ENCODE results near the gene LGR6.
"Not testable (repeated sequence)": the region's sequence is repeated elsewhere in the genome, so short reads cannot be mapped to it uniquely, and the experiment has no call there.

Gene LGR6

DNA sequence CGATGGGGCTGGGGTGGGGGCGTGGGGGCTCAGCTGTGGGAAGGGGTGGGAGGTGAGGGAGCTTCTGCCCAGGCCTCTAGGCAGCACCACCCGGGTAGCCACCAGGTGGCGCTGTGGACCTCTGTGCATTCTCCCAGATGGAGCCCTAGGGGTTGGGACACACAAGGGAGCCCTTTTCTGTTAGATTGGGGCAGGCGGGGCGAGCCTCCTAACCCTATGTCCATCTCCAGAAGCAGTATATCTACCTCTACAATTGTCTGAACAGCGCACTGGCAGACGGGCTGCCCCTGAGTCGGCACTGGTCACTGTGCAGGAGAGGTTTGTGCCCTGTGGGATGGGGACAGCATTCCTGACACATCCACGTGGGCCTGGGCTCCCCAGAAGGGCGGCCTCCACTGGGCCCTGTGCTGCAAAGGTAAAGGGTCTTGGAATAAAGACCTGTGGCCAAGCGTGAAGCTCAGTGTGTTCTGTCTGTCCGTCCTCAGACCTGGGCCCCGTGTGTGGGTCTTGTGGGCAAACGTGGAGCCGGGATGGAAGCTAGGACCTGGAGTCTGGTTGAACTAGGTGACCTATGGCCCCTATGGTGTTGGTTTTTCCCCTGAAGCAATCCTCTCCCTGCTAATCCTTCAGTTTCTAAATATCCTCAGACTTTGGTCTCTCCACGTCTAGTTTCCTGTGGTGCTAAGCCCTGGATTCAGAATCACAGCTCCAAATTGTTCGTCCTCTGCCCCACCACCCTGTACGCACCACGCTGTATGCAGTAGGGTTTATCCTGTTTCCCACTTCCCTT lies 4.4 kb upstream of the LGR6 start:
- Histone ChIP-seq H3K4me3 (ENCODE audit: insufficient read length, low read depth) (no peak overlapping the region), H3K9me3 (ENCODE audit: insufficient read depth, low read length) (no peaks in the 10 kb centered on the region; the same call in 1 of the 2 replicates), H3K27me3 (ENCODE audit: insufficient read depth, insufficient read length) (peaks cover 14% of the 10 kb centered on the region), H3K36me3 (ENCODE audit: insufficient read depth, insufficient read length, low read length) (no peaks in the 10 kb centered on the region), H3K9ac (ENCODE audit: insufficient read length, low read depth) (peak overlapping the region; percentile 38), H3K4me1 (ENCODE audit: insufficient read depth, insufficient read length) (peaks cover 16% of the 10 kb centered on the region)
- TF ChIP-seq SUZ12 (IDR thresholded peaks at IDR 0.05; ENCODE audit: extremely low read depth, insufficient read depth, insufficient read length) (no peak), ZNF274 (IDR thresholded peaks at IDR 0.05; ENCODE audit: low read depth, low read length) (no peak), YY1 (IDR thresholded peaks at IDR 0.05; ENCODE audit: insufficient read depth, insufficient read length) (no peak)
- peak; percentile 68 for DNase-seq (ENCODE audit: low read depth, low spot score)

DNA sequence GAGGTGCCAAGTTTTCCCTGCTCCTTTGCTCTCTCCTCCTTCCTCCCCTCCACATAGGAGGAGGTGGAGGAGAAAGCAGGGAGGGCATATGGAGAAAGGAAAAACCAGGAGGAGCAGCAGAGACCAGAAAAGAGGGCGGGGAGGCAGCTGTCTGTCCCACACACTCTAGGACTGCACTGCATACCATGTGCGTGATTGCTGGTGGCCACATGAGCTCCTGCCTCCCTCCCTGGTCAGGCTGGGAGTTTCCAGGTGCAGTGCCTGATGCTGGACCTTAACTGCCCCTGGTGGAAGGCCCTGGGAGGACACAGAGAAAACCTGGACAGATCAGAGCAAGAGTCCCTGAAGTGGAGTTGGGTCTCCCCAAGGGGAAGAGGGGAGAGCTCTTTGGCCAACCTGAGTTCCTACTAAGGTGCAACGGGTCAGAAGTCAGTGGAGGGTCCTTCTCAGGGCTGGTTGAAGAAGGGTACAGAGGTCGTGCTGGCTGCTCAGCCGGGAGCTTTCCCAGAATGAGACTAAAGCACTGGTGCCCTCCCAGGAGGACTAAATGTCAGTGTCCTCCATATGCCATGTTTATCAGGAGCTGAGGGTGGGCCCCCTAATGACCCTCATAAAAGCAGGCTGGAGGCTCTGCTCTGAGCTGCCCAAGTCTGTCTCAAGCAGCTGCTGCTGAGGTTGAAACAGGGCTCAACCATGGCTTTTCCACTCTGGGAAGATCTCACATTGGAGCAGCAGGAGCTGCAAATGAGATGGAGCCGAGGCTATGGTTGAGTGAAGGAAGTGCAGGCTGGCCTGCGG lies 3.5 kb upstream of the LGR6 start:
- Histone ChIP-seq H3K36me3 (ENCODE audit: insufficient read depth, insufficient read length, low read length) (no peaks in the 10 kb centered on the region), H3K9me3 (ENCODE audit: insufficient read depth, low read length) (no peaks in the 10 kb centered on the region; the same call in 1 of the 2 replicates), H3K9ac (ENCODE audit: insufficient read length, low read depth) (no peak overlapping the region), H3K4me3 (ENCODE audit: insufficient read length, low read depth) (no peak overlapping the region), H3K4me1 (ENCODE audit: insufficient read depth, insufficient read length) (peaks cover 18% of the 10 kb centered on the region), H3K27me3 (ENCODE audit: insufficient read depth, insufficient read length) (peaks cover 23% of the 10 kb centered on the region)
- no peak for DNase-seq (ENCODE audit: low read depth, low spot score)
- TF ChIP-seq ZNF274 (IDR thresholded peaks at IDR 0.05; ENCODE audit: low read depth, low read length) (no peak), SUZ12 (IDR thresholded peaks at IDR 0.05; ENCODE audit: extremely low read depth, insufficient read depth, insufficient read length) (no peak), YY1 (IDR thresholded peaks at IDR 0.05; ENCODE audit: insufficient read depth, insufficient read length) (no peak)

DNA sequence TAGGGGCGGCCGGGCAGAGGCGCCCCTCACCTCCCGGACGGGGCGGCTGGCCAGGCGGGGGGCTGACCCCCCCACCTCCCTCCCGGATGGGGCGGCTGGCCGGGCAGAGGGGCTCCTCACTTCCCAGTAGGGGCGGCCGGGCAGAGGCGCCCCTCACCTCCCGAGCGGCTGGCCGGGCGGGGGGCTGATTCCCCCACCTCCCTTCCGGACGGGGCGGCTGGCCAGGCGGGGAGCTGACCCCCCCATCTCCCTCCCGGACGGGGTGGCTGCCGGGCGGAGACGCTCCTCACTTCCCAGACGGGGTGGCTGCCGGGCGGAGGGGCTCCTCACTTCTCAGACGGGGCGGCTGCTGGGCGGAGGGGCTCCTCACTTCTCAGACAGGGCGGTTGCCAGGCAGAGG lies 2.2 kb upstream of the LGR6 start:
- H3K4me3 ChIP-seq (ENCODE audit: insufficient read length, low read depth); DNase-seq (ENCODE audit: low read depth, low spot score); H3K9ac ChIP-seq (ENCODE audit: insufficient read length, low read depth); H3K36me3 ChIP-seq (ENCODE audit: insufficient read depth, insufficient read length, low read length); H3K9me3 ChIP-seq (ENCODE audit: insufficient read depth, low read length): not testable (repeated sequence)
- H3K27me3 ChIP-seq (ENCODE audit: insufficient read depth, insufficient read length), result peaks cover 36% of the 10 kb centered on the region
- H3K4me1 ChIP-seq (ENCODE audit: insufficient read depth, insufficient read length), result peaks cover 18% of the 10 kb centered on the region

GRCh38 chr1:202192770-202193613 lies 607 bp upstream of the LGR6 start:
- peak; percentile 81 for DNase-seq (ENCODE audit: low read depth, low spot score)
- Histone ChIP-seq H3K27me3 (ENCODE audit: insufficient read depth, insufficient read length) (peaks cover 42% of the 10 kb centered on the region), H3K36me3 (ENCODE audit: insufficient read depth, insufficient read length, low read length) (no peaks in the 10 kb centered on the region), H3K4me1 (ENCODE audit: insufficient read depth, insufficient read length) (peaks cover 18% of the 10 kb centered on the region), H3K9ac (ENCODE audit: insufficient read length, low read depth) (peak overlapping the region; percentile 63), H3K4me3 (ENCODE audit: insufficient read length, low read depth) (peak overlapping the region; percentile 34), H3K9me3 (ENCODE audit: insufficient read depth, low read length) (no peaks in the 10 kb centered on the region; the same call in 1 of the 2 replicates)
- no peak for TF ChIP-seq YY1 (IDR thresholded peaks at IDR 0.05; ENCODE audit: insufficient read depth, insufficient read length)
- TF ChIP-seq SUZ12 (IDR thresholded peaks at IDR 0.05; ENCODE audit: extremely low read depth, insufficient read depth, insufficient read length), result no peak
- TF ChIP-seq ZNF274 (IDR thresholded peaks at IDR 0.05; ENCODE audit: low read depth, low read length), result no peak

DNA sequence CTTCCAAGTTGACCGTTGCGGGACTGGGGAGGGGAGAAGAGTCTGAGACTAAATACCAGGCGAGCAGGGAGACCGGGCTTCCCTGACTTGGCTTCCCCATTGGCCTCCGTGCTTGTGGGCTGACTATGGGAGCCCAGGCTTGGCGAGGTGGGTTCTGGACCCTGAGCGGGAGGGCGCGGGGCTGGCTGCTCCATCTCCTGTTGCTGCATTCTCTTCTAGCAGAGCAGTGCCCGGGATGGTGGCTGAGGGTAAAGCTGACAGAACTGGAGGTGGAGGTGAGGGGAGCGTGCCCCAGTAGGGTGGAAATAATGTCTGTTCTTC lies 689 bp downstream of the LGR6 start:
- peak overlapping the region; percentile 58 for H3K9ac ChIP-seq (ENCODE audit: insufficient read length, low read depth)
- H3K4me1 ChIP-seq (ENCODE audit: insufficient read depth, insufficient read length), result peaks cover 18% of the 10 kb centered on the region
- no peaks in the 10 kb centered on the region for H3K36me3 ChIP-seq (ENCODE audit: insufficient read depth, insufficient read length, low read length)
- H3K27me3 ChIP-seq (ENCODE audit: insufficient read depth, insufficient read length), result peaks cover 42% of the 10 kb centered on the region
- H3K4me3 ChIP-seq (ENCODE audit: insufficient read length, low read depth), result peak overlapping the region; percentile 34
- DNase-seq (ENCODE audit: low read depth, low spot score), result no peak
- H3K9me3 ChIP-seq (ENCODE audit: insufficient read depth, low read length), result no peaks in the 10 kb centered on the region; the same call in 1 of the 2 replicates
- TF ChIP-seq SUZ12 (IDR thresholded peaks at IDR 0.05; ENCODE audit: extremely low read depth, insufficient read depth, insufficient read length), result no peak
- TF ChIP-seq YY1 (IDR thresholded peaks at IDR 0.05; ENCODE audit: insufficient read depth, insufficient read length), result no peak
- TF ChIP-seq ZNF274 (IDR thresholded peaks at IDR 0.05; ENCODE audit: low read depth, low read length), result no peak

- H3K27me3 ChIP-seq (ENCODE audit: insufficient read depth, insufficient read length), result peaks cover 41% of the 10 kb centered on the region
- no peak overlapping the region for H3K9ac ChIP-seq (ENCODE audit: insufficient read length, low read depth)
- H3K4me3 ChIP-seq (ENCODE audit: insufficient read length, low read depth), result no peak overlapping the region
- H3K36me3 ChIP-seq (ENCODE audit: insufficient read depth, insufficient read length, low read length), result no peaks in the 10 kb centered on the region
- H3K4me1 ChIP-seq (ENCODE audit: insufficient read depth, insufficient read length), result peaks cover 19% of the 10 kb centered on the region
- DNase-seq (ENCODE audit: low read depth, low spot score), result no peak
- H3K9me3 ChIP-seq (ENCODE audit: insufficient read depth, low read length), result no peaks in the 10 kb centered on the region
- TF ChIP-seq ZNF274 (IDR thresholded peaks at IDR 0.05; ENCODE audit: low read depth, low read length) (no peak), YY1 (IDR thresholded peaks at IDR 0.05; ENCODE audit: insufficient read depth, insufficient read length) (no peak), SUZ12 (IDR thresholded peaks at IDR 0.05; ENCODE audit: extremely low read depth, insufficient read depth, insufficient read length) (no peak)
Measured at GRCh38 chr1:202197653-202198365, 4.2 kb downstream of the LGR6 start.

Measured in NT2/D1 (cell line).